DOHH2 (cell line): ENCODE results near the gene PAPSS2.

Experiments used
- EZH2phosphoT487 ChIP-seq: fragments of 200-600 bp; sonication (generic); IDR thresholded peaks from 2 replicates; pipeline ENCODE4 v1.6.1; 2017; ENCODE audit warnings: borderline replicate concordance, mild to moderate bottlenecking, antibody characterized with exemption, low read length, moderate library complexity, mixed read lengths
- TF ChIP-seq, protein P1 (sequence below): fragments of 200-600 bp; sonication (generic); IDR thresholded peaks from one replicate; pipeline ENCODE4 v1.5.1; 2014; ENCODE audit warnings: antibody characterized with exemption, mild to moderate bottlenecking, low read depth, low read length; ENCODE audit not compliant: poor library complexity, severe bottlenecking

DNA sequence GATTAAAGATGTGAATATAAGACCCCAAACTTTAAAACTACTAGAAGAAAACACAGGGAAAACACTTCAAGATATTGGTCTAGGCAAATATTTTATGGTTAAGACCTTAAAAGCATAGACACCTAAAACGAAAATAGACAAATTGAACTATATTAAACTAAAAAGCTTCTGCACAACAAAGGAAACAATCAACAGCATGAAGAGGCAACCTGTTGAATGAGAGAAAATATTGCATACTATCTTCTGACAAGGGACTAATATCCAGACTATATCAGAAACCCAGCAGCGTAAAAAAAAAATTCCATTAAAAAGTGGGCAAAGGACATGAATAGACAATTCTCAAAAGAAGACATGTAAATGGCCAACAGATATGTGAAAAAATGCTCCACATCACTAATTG, 18.6 kb downstream of the PAPSS2 start:
- TF ChIP-seq, protein P1, sequence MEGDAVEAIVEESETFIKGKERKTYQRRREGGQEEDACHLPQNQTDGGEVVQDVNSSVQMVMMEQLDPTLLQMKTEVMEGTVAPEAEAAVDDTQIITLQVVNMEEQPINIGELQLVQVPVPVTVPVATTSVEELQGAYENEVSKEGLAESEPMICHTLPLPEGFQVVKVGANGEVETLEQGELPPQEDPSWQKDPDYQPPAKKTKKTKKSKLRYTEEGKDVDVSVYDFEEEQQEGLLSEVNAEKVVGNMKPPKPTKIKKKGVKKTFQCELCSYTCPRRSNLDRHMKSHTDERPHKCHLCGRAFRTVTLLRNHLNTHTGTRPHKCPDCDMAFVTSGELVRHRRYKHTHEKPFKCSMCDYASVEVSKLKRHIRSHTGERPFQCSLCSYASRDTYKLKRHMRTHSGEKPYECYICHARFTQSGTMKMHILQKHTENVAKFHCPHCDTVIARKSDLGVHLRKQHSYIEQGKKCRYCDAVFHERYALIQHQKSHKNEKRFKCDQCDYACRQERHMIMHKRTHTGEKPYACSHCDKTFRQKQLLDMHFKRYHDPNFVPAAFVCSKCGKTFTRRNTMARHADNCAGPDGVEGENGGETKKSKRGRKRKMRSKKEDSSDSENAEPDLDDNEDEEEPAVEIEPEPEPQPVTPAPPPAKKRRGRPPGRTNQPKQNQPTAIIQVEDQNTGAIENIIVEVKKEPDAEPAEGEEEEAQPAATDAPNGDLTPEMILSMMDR: no peak
- TF ChIP-seq EZH2phosphoT487: no peak
